Fibroblast of lung (primary cell): ENCODE data around the gene EPG5. TPM values are rescaled to one million over a fixed set of nuclear protein-coding genes. Genes with fewer than 3 reads are reported as not detected.

Experiments
- DNase-seq, 2 donors: peaks; one replicate each; pipeline versions ENCODE4 v3.0.0 to v3.0.0-alpha.2; 2010; ENCODE audit warnings: low read depth in 2 of 2
- H2AFZ ChIP-seq: 2 replicates; pipeline ENCODE4 v1.5.1; 2012; ENCODE audit warnings: low read length, control low read depth, inconsistent platforms
- H3K27ac ChIP-seq: 2 replicates; pipeline ENCODE4 v1.5.1; 2011; ENCODE audit warnings: low read length, control low read depth; ENCODE audit not compliant: insufficient read depth
- H3K27me3 ChIP-seq: 2 replicates; pipeline ENCODE4 v1.5.1; 2011; ENCODE audit warnings: mild to moderate bottlenecking, low read length; ENCODE audit not compliant: control insufficient read depth, insufficient read depth
- H3K36me3 ChIP-seq: 2 replicates; pipeline ENCODE4 v1.5.1; 2011; ENCODE audit warnings: low read length; ENCODE audit not compliant: control insufficient read depth, insufficient read depth
- H3K4me1 ChIP-seq: 2 replicates; pipeline ENCODE4 v1.5.1; 2011; ENCODE audit warnings: low read length; ENCODE audit not compliant: control insufficient read depth, insufficient read depth; ENCODE audit errors: extremely low read depth
- H3K4me2 ChIP-seq: 2 replicates; pipeline ENCODE4 v1.5.1; 2011; ENCODE audit warnings: low read length, control low read depth; ENCODE audit not compliant: insufficient read depth; ENCODE audit errors: extremely low read depth
- H3K4me3 ChIP-seq, 4 experiments: fragments of 200-600 bp in 1 of 4; sonication (generic) in 1 of 4; replicated peaks in 1 of 4; 2 replicates each; pipeline ENCODE4 v1.5.1; 2011 to 2016; ENCODE audit warnings: low read length in 4 of 4, low read depth in 3 of 4, mild to moderate bottlenecking in 3 of 4, control low read depth in 2 of 4, inconsistent platforms in 1 of 4, mixed read lengths in 1 of 4; ENCODE audit not compliant: insufficient read depth in 1 of 4; ENCODE audit errors: control extremely low read depth in 1 of 4
- H3K79me2 ChIP-seq: 2 replicates; pipeline ENCODE4 v1.5.1; 2012; ENCODE audit warnings: mild to moderate bottlenecking, low read length, inconsistent platforms; ENCODE audit not compliant: control insufficient read depth, insufficient read depth
- H3K9ac ChIP-seq: 2 replicates; pipeline ENCODE4 v1.5.1; 2011; ENCODE audit warnings: mild to moderate bottlenecking, low read length, control low read depth; ENCODE audit not compliant: insufficient read depth
- H3K9me3 ChIP-seq: 2 replicates; pipeline ENCODE4 v1.5.1; 2012; ENCODE audit warnings: low read depth, low read length; ENCODE audit not compliant: control insufficient read depth, insufficient read depth
- H4K20me1 ChIP-seq: 2 replicates; pipeline ENCODE4 v1.5.1; 2011; ENCODE audit warnings: low read length; ENCODE audit not compliant: control insufficient read depth, insufficient read depth; ENCODE audit errors: extremely low read depth
- EZH2 ChIP-seq: IDR thresholded peaks from 2 replicates; pipeline ENCODE4 v1.5.1; 2012; ENCODE audit warnings: low read length, control low read depth, mild to moderate bottlenecking; ENCODE audit errors: missing control alignments
- polyA plus RNA-seq, 2 donors: library from polyadenylated mRNA; depleted of rRNA in 1 of 2; stranded (reverse) in 1 of 2; unstranded in 1 of 2; fragments of >200 nt; gene quantifications; 2 replicates each; pipeline ENCODE4 v1.2.1, GENCODE V29; 2011 to 2012; ENCODE audit warnings: missing spikeins in 1 of 2
- total RNA-seq: library from RNA; depleted of rRNA; stranded (reverse); fragments of >200 nt; gene quantifications from 2 replicates; pipeline ENCODE4 v1.2.1, GENCODE V29; 2014
- TF ChIP-seq, protein P1 (sequence below), 2 donors: IDR thresholded peaks in 1 of 2; conservative IDR thresholded peaks in 1 of 2; 1 replicate in 1 of 2; 2 replicates in 1 of 2; pipeline ENCODE4 v1.5.1; 2011 to 2012; ENCODE audit warnings: low read length in 2 of 2, control low read depth in 1 of 2, inconsistent platforms in 1 of 2, low read depth in 1 of 2, mild to moderate bottlenecking in 1 of 2

The EPG5 gene
- total and polyA plus RNA-seq, 2 donors (not counting 1 experiment from before 2014, with no cell fraction given): 60.0 to 87.4 TPM

DNA sequence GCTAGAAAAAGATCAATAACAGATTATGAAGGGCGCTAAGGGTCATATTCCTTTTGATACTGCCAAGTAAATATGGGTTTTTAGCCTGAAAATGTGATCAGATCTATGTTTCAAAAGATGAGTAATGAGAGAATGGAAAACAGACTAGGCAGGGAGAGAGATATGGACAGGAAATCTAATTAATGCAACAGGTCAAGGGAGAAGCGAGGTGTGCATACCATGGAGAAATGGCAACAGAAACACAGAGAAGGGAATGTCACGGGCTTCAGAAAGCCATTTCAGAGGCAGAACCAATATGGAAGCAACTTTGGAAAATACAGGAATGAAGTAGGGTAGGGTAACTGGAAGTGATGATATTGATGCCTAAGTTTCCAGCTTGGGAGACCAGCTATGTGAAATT is 72.3 kb downstream of the EPG5 start:
- H3K4me1 ChIP-seq: no peaks in the 10 kb centered on the region
- H3K79me2 ChIP-seq: no peaks in the 10 kb centered on the region
- H3K9ac ChIP-seq: no peak overlapping the region
- H3K9me3 ChIP-seq: no peaks in the 10 kb centered on the region
- no peaks in the 10 kb centered on the region for H3K27me3 ChIP-seq
- TF ChIP-seq, protein P1, sequence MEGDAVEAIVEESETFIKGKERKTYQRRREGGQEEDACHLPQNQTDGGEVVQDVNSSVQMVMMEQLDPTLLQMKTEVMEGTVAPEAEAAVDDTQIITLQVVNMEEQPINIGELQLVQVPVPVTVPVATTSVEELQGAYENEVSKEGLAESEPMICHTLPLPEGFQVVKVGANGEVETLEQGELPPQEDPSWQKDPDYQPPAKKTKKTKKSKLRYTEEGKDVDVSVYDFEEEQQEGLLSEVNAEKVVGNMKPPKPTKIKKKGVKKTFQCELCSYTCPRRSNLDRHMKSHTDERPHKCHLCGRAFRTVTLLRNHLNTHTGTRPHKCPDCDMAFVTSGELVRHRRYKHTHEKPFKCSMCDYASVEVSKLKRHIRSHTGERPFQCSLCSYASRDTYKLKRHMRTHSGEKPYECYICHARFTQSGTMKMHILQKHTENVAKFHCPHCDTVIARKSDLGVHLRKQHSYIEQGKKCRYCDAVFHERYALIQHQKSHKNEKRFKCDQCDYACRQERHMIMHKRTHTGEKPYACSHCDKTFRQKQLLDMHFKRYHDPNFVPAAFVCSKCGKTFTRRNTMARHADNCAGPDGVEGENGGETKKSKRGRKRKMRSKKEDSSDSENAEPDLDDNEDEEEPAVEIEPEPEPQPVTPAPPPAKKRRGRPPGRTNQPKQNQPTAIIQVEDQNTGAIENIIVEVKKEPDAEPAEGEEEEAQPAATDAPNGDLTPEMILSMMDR (conservative IDR thresholded peaks at IDR 0.05 in 1 of 2, IDR thresholded peaks at IDR 0.05 in 1 of 2; ENCODE audit: low read depth in 1 of 2, low read length in 2 of 2): no peak
- no peak for TF ChIP-seq EZH2
- no peak overlapping the region for H3K4me2 ChIP-seq
- H2AFZ ChIP-seq: no peak overlapping the region
- H3K27ac ChIP-seq: no peak overlapping the region
- no peak for DNase-seq
- peaks cover 8% of the 10 kb centered on the region for H3K36me3 ChIP-seq
- no peak overlapping the region for H3K4me3 ChIP-seq
- H4K20me1 ChIP-seq: no peaks in the 10 kb centered on the region

DNA sequence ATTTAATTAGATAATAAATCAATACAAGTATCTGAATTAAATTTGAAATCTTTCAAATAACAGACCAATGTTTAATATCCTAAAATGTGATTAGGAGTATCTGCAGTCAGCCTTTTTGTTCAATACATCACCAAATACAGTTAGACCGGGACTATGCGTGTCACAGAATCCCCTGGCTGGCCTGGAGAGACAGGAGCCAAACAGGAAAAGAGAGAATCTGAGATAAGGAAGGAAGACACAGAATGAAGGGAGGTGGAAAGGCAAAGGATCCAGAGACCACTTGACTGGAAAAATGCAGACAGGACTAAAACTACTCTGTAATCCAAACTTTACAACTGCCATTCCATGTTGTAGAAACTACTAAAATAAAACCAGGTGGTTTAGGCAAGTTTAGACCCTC is 75.3 kb downstream of the EPG5 start:
- Histone ChIP-seq H3K4me3 (no peak overlapping the region), H3K36me3 (peaks cover 3% of the 10 kb centered on the region), H4K20me1 (no peaks in the 10 kb centered on the region), H3K4me2 (no peak overlapping the region), H2AFZ (no peak overlapping the region), H3K4me1 (no peaks in the 10 kb centered on the region), H3K27ac (no peak overlapping the region), H3K27me3 (no peaks in the 10 kb centered on the region), H3K9me3 (no peaks in the 10 kb centered on the region), H3K9ac (no peak overlapping the region), H3K79me2 (no peaks in the 10 kb centered on the region)
- TF ChIP-seq EZH2: no peak
- TF ChIP-seq, protein P1 (conservative IDR thresholded peaks at IDR 0.05 in 1 of 2, IDR thresholded peaks at IDR 0.05 in 1 of 2; ENCODE audit: low read depth in 1 of 2, low read length in 2 of 2): no peak
- DNase-seq: no peak

DNA sequence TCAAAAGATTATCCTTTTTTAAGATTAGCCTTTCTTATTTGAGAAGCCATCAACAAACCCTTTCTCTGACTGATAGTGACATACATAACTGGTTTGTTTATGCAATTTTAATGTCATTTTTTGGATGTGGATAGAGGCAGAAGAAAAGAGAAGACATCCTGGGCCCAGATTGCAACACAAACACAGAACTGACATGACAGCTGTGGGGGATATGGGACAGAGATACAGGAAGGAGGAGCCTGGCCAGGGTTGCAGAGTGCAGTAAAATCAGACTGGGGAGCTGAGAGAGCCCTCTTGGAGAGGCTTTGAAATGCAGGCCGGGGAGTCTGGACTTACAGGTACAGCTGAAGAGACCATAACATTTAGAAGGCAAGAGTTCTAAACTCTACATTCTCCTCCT is 76.5 kb downstream of the EPG5 start:
- Histone ChIP-seq H3K4me2 (no peak overlapping the region), H3K9ac (no peak overlapping the region), H3K9me3 (no peaks in the 10 kb centered on the region), H3K79me2 (no peaks in the 10 kb centered on the region), H3K36me3 (peaks cover 6% of the 10 kb centered on the region), H3K4me1 (no peaks in the 10 kb centered on the region), H3K4me3 (no peak overlapping the region), H2AFZ (no peak overlapping the region), H3K27me3 (no peaks in the 10 kb centered on the region), H4K20me1 (peaks cover 1% of the 10 kb centered on the region), H3K27ac (no peak overlapping the region)
- TF ChIP-seq, protein P1 (conservative IDR thresholded peaks at IDR 0.05 in 1 of 2, IDR thresholded peaks at IDR 0.05 in 1 of 2; ENCODE audit: low read depth in 1 of 2, low read length in 2 of 2): no peak
- TF ChIP-seq EZH2: no peak
- no peak for DNase-seq
